SU-DHL-6 (cell line): ENCODE data around the gene HCN1.

ENCODE experiments used
- EZH2phosphoT487 ChIP-seq: fragments of 200-600 bp; sonication (generic), shearing (Covaris generic); conservative IDR thresholded peaks from 2 replicates; pipeline ENCODE4 v1.6.1; 2018; ENCODE audit warnings: mild to moderate bottlenecking, antibody characterized with exemption, low read length, moderate library complexity, mixed read lengths
- TF ChIP-seq, protein P1 (sequence below): fragments of 200-600 bp; sonication (generic); IDR thresholded peaks from one replicate; pipeline ENCODE4 v1.5.1; 2017; ENCODE audit warnings: antibody characterized with exemption, mild to moderate bottlenecking, low read length, moderate library complexity; ENCODE audit not compliant: insufficient read depth, poor library complexity, severe bottlenecking

DNA sequence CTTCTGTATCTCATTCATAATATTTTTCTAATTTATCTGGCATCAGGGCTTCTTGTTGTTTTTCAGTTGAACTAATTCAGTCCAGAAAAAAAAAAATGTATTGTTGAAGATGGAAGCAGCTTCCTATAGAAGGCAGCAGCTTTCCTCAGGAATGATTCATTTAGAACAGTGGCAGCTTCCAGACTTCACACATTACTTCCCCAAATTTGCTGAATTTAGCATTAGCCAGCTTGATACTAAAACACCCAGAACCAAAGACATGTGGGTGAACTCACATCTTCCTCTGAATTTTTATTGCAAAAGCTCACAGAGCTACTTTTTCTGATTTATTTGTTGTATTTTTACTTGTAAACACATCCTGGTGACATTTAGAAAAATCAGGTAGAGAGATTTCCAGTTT lies 53.8 kb downstream of the HCN1 start:
- TF ChIP-seq, protein P1, sequence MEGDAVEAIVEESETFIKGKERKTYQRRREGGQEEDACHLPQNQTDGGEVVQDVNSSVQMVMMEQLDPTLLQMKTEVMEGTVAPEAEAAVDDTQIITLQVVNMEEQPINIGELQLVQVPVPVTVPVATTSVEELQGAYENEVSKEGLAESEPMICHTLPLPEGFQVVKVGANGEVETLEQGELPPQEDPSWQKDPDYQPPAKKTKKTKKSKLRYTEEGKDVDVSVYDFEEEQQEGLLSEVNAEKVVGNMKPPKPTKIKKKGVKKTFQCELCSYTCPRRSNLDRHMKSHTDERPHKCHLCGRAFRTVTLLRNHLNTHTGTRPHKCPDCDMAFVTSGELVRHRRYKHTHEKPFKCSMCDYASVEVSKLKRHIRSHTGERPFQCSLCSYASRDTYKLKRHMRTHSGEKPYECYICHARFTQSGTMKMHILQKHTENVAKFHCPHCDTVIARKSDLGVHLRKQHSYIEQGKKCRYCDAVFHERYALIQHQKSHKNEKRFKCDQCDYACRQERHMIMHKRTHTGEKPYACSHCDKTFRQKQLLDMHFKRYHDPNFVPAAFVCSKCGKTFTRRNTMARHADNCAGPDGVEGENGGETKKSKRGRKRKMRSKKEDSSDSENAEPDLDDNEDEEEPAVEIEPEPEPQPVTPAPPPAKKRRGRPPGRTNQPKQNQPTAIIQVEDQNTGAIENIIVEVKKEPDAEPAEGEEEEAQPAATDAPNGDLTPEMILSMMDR = no peak
- no peak for TF ChIP-seq EZH2phosphoT487
